ENCODE results near the gene EHD4.

The EHD4 gene

DNA sequence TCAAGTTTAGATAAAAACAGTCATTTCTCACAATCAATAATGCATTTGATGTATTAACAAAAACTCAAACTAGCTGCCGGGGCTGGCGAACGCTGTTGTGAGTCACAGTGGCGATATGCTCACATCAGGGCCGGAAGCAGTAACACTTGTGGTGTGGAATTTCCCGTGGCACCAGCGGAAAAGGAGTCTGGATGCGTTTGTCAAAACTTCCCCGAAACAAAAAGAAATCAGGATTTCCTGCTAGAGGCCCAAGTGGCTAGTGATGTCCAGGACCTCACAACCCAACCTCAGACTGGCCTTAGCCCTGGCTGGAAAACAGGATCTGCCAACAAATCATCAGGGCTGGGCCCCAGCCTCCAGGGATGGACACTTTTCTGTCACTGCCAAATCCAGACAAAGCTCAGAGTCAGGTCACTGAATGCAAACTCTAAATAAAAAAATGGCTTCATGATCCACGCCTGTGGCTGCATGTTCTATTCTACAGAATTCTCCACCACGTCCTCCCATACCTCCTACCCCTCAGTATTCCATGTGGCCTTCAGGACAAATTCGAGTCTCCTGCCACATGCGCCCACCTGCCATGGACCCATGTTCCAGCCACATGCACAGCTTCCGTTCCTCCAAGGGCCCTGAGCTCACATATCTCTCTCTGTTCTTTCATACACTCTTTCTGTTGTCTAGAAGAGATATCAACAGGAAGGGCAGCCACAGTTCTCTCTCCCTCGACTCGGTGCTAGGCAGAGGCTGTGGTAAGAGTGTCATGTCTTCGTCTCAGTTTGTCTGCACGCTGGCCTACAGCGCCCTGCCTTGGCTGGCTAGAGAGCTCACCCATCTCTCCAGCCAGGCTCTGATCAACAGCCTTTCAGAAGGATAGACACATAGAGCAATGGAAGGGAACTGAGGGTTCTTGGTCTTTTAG lies 35.4 kb downstream of the EHD4 start:
- Histone ChIP-seq H3K9me3 (ENCODE audit: low read length) (no peaks in the 10 kb centered on the region), H3F3A (ENCODE audit: insufficient read depth, low read length) (no peaks in the 10 kb centered on the region), H3K36me3 (ENCODE audit: insufficient read depth, low read length) (no peaks in the 10 kb centered on the region), H3K27me3 (ENCODE audit: insufficient read depth, low read length) (no peaks in the 10 kb centered on the region), H3K4me2 (ENCODE audit: low read length) (peak overlapping the region; percentile 7; the same call in 1 of the 2 replicates), H3K9ac (ENCODE audit: low read length) (no peak overlapping the region), H3K4me3 (ENCODE audit: low read depth, low read length, poor library complexity, severe bottlenecking) (no peak overlapping the region), H3K27ac (ENCODE audit: low read depth, low read length, poor library complexity, severe bottlenecking) (peak overlapping the region; percentile 49), H2AFZ (ENCODE audit: low read length) (no peak overlapping the region), H3K79me2 (ENCODE audit: insufficient read depth, low read length) (no peaks in the 10 kb centered on the region), H3K9me2 (ENCODE audit: low read depth, low read length) (no peaks in the 10 kb centered on the region), H3K4me1 (ENCODE audit: insufficient read depth, low read length, severe bottlenecking) (peaks cover 39% of the 10 kb centered on the region), H4K20me1 (ENCODE audit: insufficient read depth, low read length) (no peaks in the 10 kb centered on the region)
- TF ChIP-seq EZH2 (IDR thresholded peaks at IDR 0.05; ENCODE audit: borderline replicate concordance, low read length), result no peak
- TF ChIP-seq, protein P1, sequence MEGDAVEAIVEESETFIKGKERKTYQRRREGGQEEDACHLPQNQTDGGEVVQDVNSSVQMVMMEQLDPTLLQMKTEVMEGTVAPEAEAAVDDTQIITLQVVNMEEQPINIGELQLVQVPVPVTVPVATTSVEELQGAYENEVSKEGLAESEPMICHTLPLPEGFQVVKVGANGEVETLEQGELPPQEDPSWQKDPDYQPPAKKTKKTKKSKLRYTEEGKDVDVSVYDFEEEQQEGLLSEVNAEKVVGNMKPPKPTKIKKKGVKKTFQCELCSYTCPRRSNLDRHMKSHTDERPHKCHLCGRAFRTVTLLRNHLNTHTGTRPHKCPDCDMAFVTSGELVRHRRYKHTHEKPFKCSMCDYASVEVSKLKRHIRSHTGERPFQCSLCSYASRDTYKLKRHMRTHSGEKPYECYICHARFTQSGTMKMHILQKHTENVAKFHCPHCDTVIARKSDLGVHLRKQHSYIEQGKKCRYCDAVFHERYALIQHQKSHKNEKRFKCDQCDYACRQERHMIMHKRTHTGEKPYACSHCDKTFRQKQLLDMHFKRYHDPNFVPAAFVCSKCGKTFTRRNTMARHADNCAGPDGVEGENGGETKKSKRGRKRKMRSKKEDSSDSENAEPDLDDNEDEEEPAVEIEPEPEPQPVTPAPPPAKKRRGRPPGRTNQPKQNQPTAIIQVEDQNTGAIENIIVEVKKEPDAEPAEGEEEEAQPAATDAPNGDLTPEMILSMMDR (IDR thresholded peaks at IDR 0.05; ENCODE audit: low read length), result peak; percentile 43; the same call in 1 of the 2 replicates

DNA sequence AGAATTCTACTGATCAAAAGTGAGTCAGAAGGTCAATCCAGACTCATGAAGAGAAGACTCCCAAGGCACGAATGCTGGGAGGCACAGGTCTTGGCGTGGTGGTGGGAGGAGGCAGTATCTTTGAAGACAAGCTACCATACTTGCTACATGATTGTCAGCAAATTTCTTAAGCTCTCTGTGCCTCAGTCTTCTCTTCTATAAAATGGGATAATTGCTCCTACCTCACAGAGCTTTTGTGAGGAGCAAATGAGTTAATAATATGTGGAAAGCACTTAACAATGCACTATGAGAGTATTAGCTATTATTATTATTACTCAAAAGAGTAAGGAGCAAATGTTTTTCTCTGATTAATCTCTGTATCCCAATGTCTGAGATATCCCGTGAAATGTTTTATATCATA lies 36.2 kb downstream of the EHD4 start:
- H3K4me2 ChIP-seq (ENCODE audit: low read length), result no peak overlapping the region
- H2AFZ ChIP-seq (ENCODE audit: low read length), result no peak overlapping the region
- no peaks in the 10 kb centered on the region for H3F3A ChIP-seq (ENCODE audit: insufficient read depth, low read length)
- no peaks in the 10 kb centered on the region for H3K9me2 ChIP-seq (ENCODE audit: low read depth, low read length)
- H3K9me3 ChIP-seq (ENCODE audit: low read length), result no peaks in the 10 kb centered on the region
- H3K4me1 ChIP-seq (ENCODE audit: insufficient read depth, low read length, severe bottlenecking), result peaks cover 39% of the 10 kb centered on the region
- TF ChIP-seq EZH2 (IDR thresholded peaks at IDR 0.05; ENCODE audit: borderline replicate concordance, low read length), result no peak
- TF ChIP-seq, protein P1 (IDR thresholded peaks at IDR 0.05; ENCODE audit: low read length), result no peak
- no peaks in the 10 kb centered on the region for H3K79me2 ChIP-seq (ENCODE audit: insufficient read depth, low read length)
- peak overlapping the region; percentile 49 for H3K27ac ChIP-seq (ENCODE audit: low read depth, low read length, poor library complexity, severe bottlenecking)
- H3K27me3 ChIP-seq (ENCODE audit: insufficient read depth, low read length), result no peaks in the 10 kb centered on the region
- no peaks in the 10 kb centered on the region for H4K20me1 ChIP-seq (ENCODE audit: insufficient read depth, low read length)
- no peaks in the 10 kb centered on the region for H3K36me3 ChIP-seq (ENCODE audit: insufficient read depth, low read length)
- H3K9ac ChIP-seq (ENCODE audit: low read length), result no peak overlapping the region
- H3K4me3 ChIP-seq (ENCODE audit: low read depth, low read length, poor library complexity, severe bottlenecking), result no peak overlapping the region

DNA sequence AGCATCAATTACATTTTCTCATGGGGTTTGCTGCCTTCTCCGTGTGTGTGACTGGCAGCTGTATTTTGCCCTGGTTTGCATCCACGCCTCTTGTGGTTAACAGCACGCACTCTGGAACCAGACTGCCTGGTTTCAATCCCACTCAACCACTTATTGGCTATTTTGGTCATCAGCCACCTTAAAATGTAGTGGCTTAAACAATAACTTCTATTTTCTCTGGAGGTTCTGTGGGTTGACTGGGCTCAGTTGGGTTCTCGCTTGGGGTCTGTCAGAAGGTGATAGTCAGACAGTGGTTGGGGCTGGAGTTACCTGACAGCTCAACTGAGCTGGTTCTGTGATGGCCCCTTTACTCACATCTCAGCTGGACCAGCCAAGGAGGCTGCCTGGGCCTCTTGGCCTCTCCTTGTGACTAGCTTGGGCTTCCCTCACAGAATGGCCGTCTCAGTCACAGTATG lies 36.8 kb downstream of the EHD4 start:
- H3K79me2 ChIP-seq (ENCODE audit: insufficient read depth, low read length), result no peaks in the 10 kb centered on the region
- H3K4me1 ChIP-seq (ENCODE audit: insufficient read depth, low read length, severe bottlenecking), result peaks cover 43% of the 10 kb centered on the region
- no peaks in the 10 kb centered on the region for H3K36me3 ChIP-seq (ENCODE audit: insufficient read depth, low read length)
- no peaks in the 10 kb centered on the region for H4K20me1 ChIP-seq (ENCODE audit: insufficient read depth, low read length)
- peak overlapping the region; percentile 49 for H3K27ac ChIP-seq (ENCODE audit: low read depth, low read length, poor library complexity, severe bottlenecking)
- no peaks in the 10 kb centered on the region for H3K9me3 ChIP-seq (ENCODE audit: low read length)
- H3K9me2 ChIP-seq (ENCODE audit: low read depth, low read length), result no peaks in the 10 kb centered on the region
- no peak overlapping the region for H3K4me3 ChIP-seq (ENCODE audit: low read depth, low read length, poor library complexity, severe bottlenecking)
- no peak for TF ChIP-seq EZH2 (IDR thresholded peaks at IDR 0.05; ENCODE audit: borderline replicate concordance, low read length)
- H3K4me2 ChIP-seq (ENCODE audit: low read length), result no peak overlapping the region; the same call in 1 of the 2 replicates
- no peak overlapping the region for H3K9ac ChIP-seq (ENCODE audit: low read length)
- no peak overlapping the region for H2AFZ ChIP-seq (ENCODE audit: low read length)
- H3K27me3 ChIP-seq (ENCODE audit: insufficient read depth, low read length), result no peaks in the 10 kb centered on the region
- no peaks in the 10 kb centered on the region for H3F3A ChIP-seq (ENCODE audit: insufficient read depth, low read length)
